B cell (primary cell): ENCODE data around the gene LAPTM4A. TPM values are rescaled to one million over a fixed set of nuclear protein-coding genes. Genes with fewer than 3 reads are reported as not detected.

ENCODE experiments used
- ATAC-seq: fragments of 200-7000 bp; cut with Tn5 transposase; one replicate; pipeline ENCODE4 v1.10.0; 2021; ENCODE audit warnings: low read depth, mild to moderate bottlenecking, moderate number of reproducible peaks, moderate library complexity
- CTCF ChIA-PET: fragments of 350-600 bp; sonication (Branson Sonifier 250); formaldehyde crosslinking; loops from one replicate; lab custom pipeline; 2021; ENCODE audit warnings: antibody characterized with exemption, inconsistent platforms; lab: Charles Lee
- POLR2A ChIA-PET: fragments of 350-600 bp; sonication (Branson Sonifier 250); formaldehyde crosslinking; loops from one replicate; lab custom pipeline; 2021; ENCODE audit warnings: antibody characterized with exemption; lab: Charles Lee
- DNase-seq: peaks from one replicate; pipeline ENCODE4 v3.0.0; 2013
- H2AFZ ChIP-seq: 2 replicates; pipeline ENCODE4 v1.6.1; 2012; ENCODE audit warnings: mild to moderate bottlenecking, low read depth, low read length; ENCODE audit not compliant: insufficient read depth, poor library complexity, severe bottlenecking
- H3K27ac ChIP-seq, 2 donors: 1 replicate in 1 of 2; 2 replicates in 1 of 2; pipeline ENCODE4 v1.5.1; 2012 to 2013; ENCODE audit warnings: low read length in 2 of 2, mild to moderate bottlenecking in 2 of 2, moderate library complexity in 1 of 2
- H3K27me3 ChIP-seq, 4 experiments: fragments of 200-600 bp in 1 of 4; sonication (generic) in 1 of 4; replicated peaks in 1 of 4; 1 replicate in 2 of 4; 2 replicates in 2 of 4; pipeline versions ENCODE4 v1.6.1 to v1.7.0; 2013 to 2016; ENCODE audit warnings: low read length in 3 of 4, mild to moderate bottlenecking in 2 of 4, mixed read lengths in 1 of 4, moderate library complexity in 1 of 4; ENCODE audit not compliant: insufficient read depth in 4 of 4, control insufficient read depth in 3 of 4; ENCODE audit errors: control extremely low read depth in 1 of 4
- H3K36me3 ChIP-seq, 2 experiments: replicated peaks in 1 of 2; 1 replicate in 1 of 2; 2 replicates in 1 of 2; pipeline versions ENCODE4 v1.6.1 to v1.7.1; 2013; ENCODE audit warnings: low read length in 1 of 2; ENCODE audit not compliant: insufficient read depth in 2 of 2, control insufficient read depth in 1 of 2; ENCODE audit errors: control extremely low read depth in 1 of 2, extremely low read depth in 1 of 2
- H3K4me1 ChIP-seq, 2 donors: fragments of 200-600 bp in 1 of 2; sonication (generic) in 1 of 2; 1 replicate in 1 of 2; 2 replicates in 1 of 2; pipeline versions ENCODE4 v1.5.1 to v1.6.1; 2013 to 2017; ENCODE audit warnings: low read length in 2 of 2; ENCODE audit not compliant: control insufficient read depth in 2 of 2, insufficient read depth in 2 of 2
- H3K4me2 ChIP-seq: replicated peaks from 2 replicates; pipeline ENCODE3; 2012; ENCODE audit warnings: mild to moderate bottlenecking, low read depth, low read length; ENCODE audit not compliant: poor library complexity, severe bottlenecking
- H3K4me3 ChIP-seq, 5 experiments: fragments of 200-600 bp in 1 of 5; sonication (generic) in 1 of 5; 1 replicate in 3 of 5; 2 replicates in 2 of 5; pipeline versions ENCODE4 v1.5.1 to v1.7.0; 2011 to 2016; ENCODE audit warnings: low read length in 4 of 5, mild to moderate bottlenecking in 4 of 5, low read depth in 2 of 5, control low read depth in 1 of 5, moderate library complexity in 1 of 5; ENCODE audit not compliant: insufficient read depth in 1 of 5; ENCODE audit errors: control extremely low read depth in 1 of 5, extremely low read depth in 1 of 5
- H3K79me2 ChIP-seq: fragments of 200-600 bp; sonication (generic); one replicate; pipeline ENCODE4 v1.6.0; 2016; ENCODE audit warnings: low read length; ENCODE audit not compliant: control insufficient read depth, insufficient read depth
- H3K9ac ChIP-seq: fragments of 200-600 bp; sonication (generic); 2 replicates; pipeline ENCODE4 v1.6.1; 2017; ENCODE audit warnings: mild to moderate bottlenecking, low read length, moderate library complexity
- H3K9me3 ChIP-seq, 3 donors: one replicate each; pipeline versions ENCODE4 v1.6.1 to v1.7.1; 2013; ENCODE audit warnings: low read length in 2 of 3; ENCODE audit not compliant: control insufficient read depth in 2 of 3, insufficient read depth in 1 of 3; ENCODE audit errors: control extremely low read depth in 1 of 3
- H4K20me1 ChIP-seq: 2 replicates; pipeline ENCODE4 v1.6.0; 2012; ENCODE audit warnings: mild to moderate bottlenecking, low read length; ENCODE audit not compliant: insufficient read depth, control insufficient read depth, poor library complexity, severe bottlenecking
- H3K27ac Mint-ChIP-seq: one replicate; pipeline ENCODE4 v1.8.0; 2021; ENCODE audit warnings: mixed read lengths
- H3K27me3 Mint-ChIP-seq: one replicate; pipeline ENCODE4 v1.8.0; 2021; ENCODE audit warnings: mixed read lengths
- H3K4me1 Mint-ChIP-seq: one replicate; pipeline ENCODE4 v1.8.0; 2021; ENCODE audit warnings: mixed read lengths
- H3K4me3 Mint-ChIP-seq: one replicate; pipeline ENCODE4 v1.8.0; 2021; ENCODE audit warnings: mixed read lengths
- H3K9me3 Mint-ChIP-seq: one replicate; pipeline ENCODE4 v1.8.0; 2022; ENCODE audit warnings: mixed read lengths; ENCODE audit not compliant: insufficient read depth
- EZH2 ChIP-seq: IDR thresholded peaks from 2 replicates; pipeline ENCODE4 v1.6.1; 2012; ENCODE audit warnings: borderline replicate concordance, low read depth, mild to moderate bottlenecking, moderate library complexity, low read length; ENCODE audit not compliant: insufficient read depth, poor library complexity, severe bottlenecking
- WGBS: methylation state at CpG from one replicate; pipeline ENCODE4 v1.1.5; 2013; ENCODE audit warnings: missing lambda C conversion rate; ENCODE audit not compliant: insufficient coverage; 5-methylcytosine and 5-hydroxymethylcytosine counted together
- intact Hi-C: fragments of 100-400 bp; cut with micrococcal nuclease; formaldehyde crosslinking; loops from one replicate; pipeline ENCODE4 v1.10.0; 2022
- polyA plus RNA-seq: library from polyadenylated mRNA; depleted of rRNA; stranded (reverse); fragments of >200 nt; gene quantifications from 2 replicates; pipeline ENCODE4 v1.2.3, GENCODE V29; 2012
- total RNA-seq, 2 donors: library from RNA; stranded (reverse); fragments of 120-200 nt in 1 of 2; gene quantifications; 1 replicate in 1 of 2; 2 replicates in 1 of 2; pipeline versions ENCODE4 v1.2.3 to v1.2.4, GENCODE V29; 2013 to 2022
- TF ChIP-seq, protein P1 (sequence below): fragments of 200-600 bp; IDR thresholded peaks from one replicate; pipeline ENCODE4 v1.8.0; 2022; ENCODE audit warnings: antibody characterized with exemption, mild to moderate bottlenecking

The LAPTM4A gene
- total and polyA plus RNA-seq, 2 donors (not counting 1 experiment from before 2014, with no cell fraction given): 45.9 to 74.4 TPM

DNA sequence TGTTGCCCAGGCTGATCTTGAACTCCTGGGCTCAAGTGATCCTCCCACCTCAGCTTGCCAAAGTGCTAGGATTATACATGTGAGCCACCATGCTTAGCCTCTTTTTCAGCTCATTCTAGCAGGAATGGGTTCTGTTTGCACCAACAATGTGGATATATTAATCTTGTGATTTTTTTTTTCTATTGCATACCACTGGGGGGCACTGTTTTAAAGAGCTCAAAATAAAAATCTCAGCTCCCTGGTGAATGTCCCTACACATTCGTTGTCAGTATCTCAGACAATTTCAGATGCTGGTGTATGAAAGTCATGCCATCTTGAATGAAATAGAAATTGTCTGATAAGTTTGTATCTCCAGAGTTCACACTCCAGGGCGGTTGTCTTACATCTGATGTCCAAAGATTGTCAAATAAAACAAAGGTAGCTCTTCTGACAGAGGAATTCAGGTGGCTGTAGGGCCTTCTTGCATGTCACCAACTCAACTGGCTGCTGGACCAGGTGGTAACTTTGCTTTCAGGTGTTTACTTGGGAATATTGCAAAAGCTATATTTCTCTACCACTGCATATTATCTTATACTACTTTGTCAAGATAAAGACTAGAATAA, 35.8 kb downstream of the LAPTM4A start:
- Histone ChIP-seq H3K27ac (no peak overlapping the region), H3K9me3 (peaks cover 0 to 8% (median 2%) of the 10 kb centered on the region in 3 donors), H3K27me3 (peaks cover 0 to 33% (median 22%) of the 10 kb centered on the region in 4 experiments), H3K79me2 (no peaks in the 10 kb centered on the region), H3K4me2 (no peak overlapping the region), H3K4me1 (peaks cover 11 to 18% of the 10 kb centered on the region in 2 donors), H3K4me3 (no peak overlapping the region), H4K20me1 (no peaks in the 10 kb centered on the region), H3K9ac (no peak overlapping the region), H3K36me3 (no peaks in the 10 kb centered on the region), H2AFZ (no peak overlapping the region)
- TF ChIP-seq EZH2: no peak
- TF ChIP-seq, protein P1, sequence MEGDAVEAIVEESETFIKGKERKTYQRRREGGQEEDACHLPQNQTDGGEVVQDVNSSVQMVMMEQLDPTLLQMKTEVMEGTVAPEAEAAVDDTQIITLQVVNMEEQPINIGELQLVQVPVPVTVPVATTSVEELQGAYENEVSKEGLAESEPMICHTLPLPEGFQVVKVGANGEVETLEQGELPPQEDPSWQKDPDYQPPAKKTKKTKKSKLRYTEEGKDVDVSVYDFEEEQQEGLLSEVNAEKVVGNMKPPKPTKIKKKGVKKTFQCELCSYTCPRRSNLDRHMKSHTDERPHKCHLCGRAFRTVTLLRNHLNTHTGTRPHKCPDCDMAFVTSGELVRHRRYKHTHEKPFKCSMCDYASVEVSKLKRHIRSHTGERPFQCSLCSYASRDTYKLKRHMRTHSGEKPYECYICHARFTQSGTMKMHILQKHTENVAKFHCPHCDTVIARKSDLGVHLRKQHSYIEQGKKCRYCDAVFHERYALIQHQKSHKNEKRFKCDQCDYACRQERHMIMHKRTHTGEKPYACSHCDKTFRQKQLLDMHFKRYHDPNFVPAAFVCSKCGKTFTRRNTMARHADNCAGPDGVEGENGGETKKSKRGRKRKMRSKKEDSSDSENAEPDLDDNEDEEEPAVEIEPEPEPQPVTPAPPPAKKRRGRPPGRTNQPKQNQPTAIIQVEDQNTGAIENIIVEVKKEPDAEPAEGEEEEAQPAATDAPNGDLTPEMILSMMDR: peak; percentile 85
- CTCF ChIA-PET: interaction anchor here (0.6 to 4.4 kb wide), 43 partner anchors 8 to 635 kb away, joined by 3 to 73 read pairs (median 6); partner anchors contain the start of genes HS1BP3, LAPTM4A and WDR35
- intact Hi-C loops: loop anchor here (1.0 kb wide), 1 partner anchor 35 kb away; no protein-coding TSS in a partner anchor
- H3K27me3 Mint-ChIP-seq: peaks cover 42% of the 10 kb centered on the region
- H3K27ac Mint-ChIP-seq: no peak overlapping the region
- peaks cover 11% of the 10 kb centered on the region for H3K4me1 Mint-ChIP-seq
- peak; percentile 63 for DNase-seq
- peaks cover under 1% of the 10 kb centered on the region for H3K9me3 Mint-ChIP-seq
- POLR2A ChIA-PET: no interaction called here
- ATAC-seq: no peak
- WGBS: 83% methylated on average over 1 of the region's 2 CpGs
- H3K4me3 Mint-ChIP-seq: no peak overlapping the region
